WTC11 (cell line): ENCODE results near the gene ETS2. TPM values are rescaled to one million over a fixed set of nuclear protein-coding genes. Genes with fewer than 3 reads are reported as not detected.

ENCODE experiments used
- ATAC-seq: fragments of 200-7000 bp; cut with Tn5 transposase; 2 replicates; pipeline ENCODE4 v1.10.0; 2021; ENCODE audit warnings: mild to moderate bottlenecking, moderate library complexity
- CTCF ChIA-PET: fragments of 300-600 bp; sonication (Branson Sonifier 250); formaldehyde crosslinking; loops from one replicate; lab custom pipeline; 2021; ENCODE audit warnings: antibody characterized with exemption; lab: Charles Lee
- POLR2A ChIA-PET: fragments of 350-600 bp; sonication (Branson Sonifier 250); formaldehyde crosslinking; loops from one replicate; lab custom pipeline; 2021; ENCODE audit warnings: antibody characterized with exemption; lab: Charles Lee
- DNase-seq: peaks from one replicate; pipeline ENCODE4 v3.0.0; 2021; ENCODE audit warnings: low spot score
- H3K27ac Mint-ChIP-seq: 2 replicates; pipeline ENCODE4 v1.8.0; 2021; ENCODE audit warnings: mixed read lengths
- H3K27me3 Mint-ChIP-seq: 2 replicates; pipeline ENCODE4 v1.8.0; 2021; ENCODE audit warnings: low read depth, mild to moderate bottlenecking, moderate library complexity, mixed read lengths
- H3K36me3 Mint-ChIP-seq: 2 replicates; pipeline ENCODE4 v1.8.0; 2021; ENCODE audit warnings: mixed read lengths
- H3K4me1 Mint-ChIP-seq: 2 replicates; pipeline ENCODE4 v1.8.0; 2022; ENCODE audit warnings: mixed read lengths
- H3K4me3 Mint-ChIP-seq: 2 replicates; pipeline ENCODE4 v1.8.0; 2021; ENCODE audit warnings: mild to moderate bottlenecking, moderate library complexity, mixed read lengths
- H3K9me3 Mint-ChIP-seq: 2 replicates; pipeline ENCODE4 v1.8.0; 2021; ENCODE audit warnings: mixed read lengths
- AFF4 ChIP-seq: sonication (generic); formaldehyde crosslinking; IDR thresholded peaks from 2 replicates; pipeline ENCODE4 v1.8.1; 2023; ENCODE audit warnings: mild to moderate bottlenecking, missing genetic modification reagents, borderline replicate concordance
- FOXJ3 ChIP-seq: sonication (generic); formaldehyde crosslinking; IDR thresholded peaks from 2 replicates; pipeline ENCODE4 v1.9.0; 2021; ENCODE audit warnings: missing genetic modification reagents, mild to moderate bottlenecking, borderline replicate concordance
- FOXP1 ChIP-seq: sonication (generic); formaldehyde crosslinking; IDR thresholded peaks from 2 replicates; pipeline ENCODE4 v1.8.0; 2022; ENCODE audit warnings: missing genetic modification reagents, mild to moderate bottlenecking, moderate library complexity, borderline replicate concordance
- GABPB1 ChIP-seq: sonication (generic); formaldehyde crosslinking; IDR thresholded peaks from 2 replicates; pipeline ENCODE4 v1.8.1; 2023; ENCODE audit warnings: mild to moderate bottlenecking, missing genetic modification reagents
- JUN ChIP-seq: sonication (generic); formaldehyde crosslinking; IDR thresholded peaks from 2 replicates; pipeline ENCODE4 v1.8.0; 2023; ENCODE audit warnings: mild to moderate bottlenecking, missing genetic modification reagents
- NR2C2 ChIP-seq: sonication (generic); formaldehyde crosslinking; IDR thresholded peaks from 2 replicates; pipeline ENCODE4 v1.8.0; 2022; ENCODE audit warnings: mild to moderate bottlenecking, missing genetic modification reagents
- OVOL2 ChIP-seq: fragments of 250-450 bp; sonication (Bioruptor Pico); IDR thresholded peaks from 2 replicates; pipeline ENCODE4 v1.9.0; 2021; ENCODE audit warnings: mild to moderate bottlenecking, borderline replicate concordance
- SMAD3 ChIP-seq: sonication (generic); formaldehyde crosslinking; IDR thresholded peaks from 2 replicates; pipeline ENCODE4 v1.8.0; 2022; ENCODE audit warnings: missing genetic modification reagents, mild to moderate bottlenecking, borderline replicate concordance
- SMAD4 ChIP-seq: sonication (generic); formaldehyde crosslinking; IDR thresholded peaks from 2 replicates; pipeline ENCODE4 v1.8.0; 2022; ENCODE audit warnings: mild to moderate bottlenecking, missing genetic modification reagents
- TEAD1 ChIP-seq: sonication (generic); formaldehyde crosslinking; IDR thresholded peaks from 2 replicates; pipeline ENCODE4 v1.8.0; 2022; ENCODE audit warnings: mild to moderate bottlenecking, missing genetic modification reagents
- ZBTB21 ChIP-seq: sonication (generic); formaldehyde crosslinking; IDR thresholded peaks from 2 replicates; pipeline ENCODE4 v1.8.1; 2023; ENCODE audit warnings: mild to moderate bottlenecking, missing genetic modification reagents, borderline replicate concordance
- ZBTB43 ChIP-seq: sonication (generic); formaldehyde crosslinking; IDR thresholded peaks from 2 replicates; pipeline ENCODE4 v1.8.1; 2023; ENCODE audit warnings: mild to moderate bottlenecking, missing genetic modification reagents
- ZMAT4 ChIP-seq: fragments of 250-450 bp; sonication (Bioruptor Pico); IDR thresholded peaks from 2 replicates; pipeline ENCODE4 v1.9.0; 2021; ENCODE audit warnings: mild to moderate bottlenecking
- ZNF423 ChIP-seq: fragments of 250-450 bp; sonication (Bioruptor Pico); IDR thresholded peaks from 2 replicates; pipeline ENCODE4 v2.1.2; 2022; ENCODE audit warnings: mild to moderate bottlenecking, moderate library complexity
- ZNF425 ChIP-seq: fragments of 250-450 bp; sonication (Bioruptor Pico); conservative IDR thresholded peaks from 2 replicates; pipeline ENCODE4 v1.9.0; 2021; ENCODE audit warnings: mild to moderate bottlenecking
- total RNA-seq: library from RNA; stranded (reverse); gene quantifications from 3 replicates; pipeline ENCODE4 v1.2.3, GENCODE V29; 2021
- TF ChIP-seq, protein P1 (sequence below): sonication (generic); formaldehyde crosslinking; IDR thresholded peaks from 2 replicates; pipeline ENCODE4 v1.8.0; 2023; ENCODE audit warnings: mild to moderate bottlenecking, missing genetic modification reagents
- TF ChIP-seq, protein P2 (sequence below): sonication (generic); formaldehyde crosslinking; conservative IDR thresholded peaks from 2 replicates; pipeline ENCODE4 v1.8.1; 2022; ENCODE audit warnings: mild to moderate bottlenecking, missing genetic modification reagents
- TF ChIP-seq, protein P3 (sequence below): fragments of 250-450 bp; sonication (Bioruptor Pico); IDR thresholded peaks from 2 replicates; pipeline ENCODE4 v1.9.0; 2021; ENCODE audit warnings: mild to moderate bottlenecking, borderline replicate concordance
- TF ChIP-seq, protein P4 (sequence below): sonication (generic); formaldehyde crosslinking; IDR thresholded peaks from 2 replicates; pipeline ENCODE4 v1.8.1; 2022; ENCODE audit warnings: mild to moderate bottlenecking, moderate library complexity, missing genetic modification reagents

The ETS2 gene
- total RNA-seq, 1 experiment from 2014 or later: 56.4 TPM

DNA sequence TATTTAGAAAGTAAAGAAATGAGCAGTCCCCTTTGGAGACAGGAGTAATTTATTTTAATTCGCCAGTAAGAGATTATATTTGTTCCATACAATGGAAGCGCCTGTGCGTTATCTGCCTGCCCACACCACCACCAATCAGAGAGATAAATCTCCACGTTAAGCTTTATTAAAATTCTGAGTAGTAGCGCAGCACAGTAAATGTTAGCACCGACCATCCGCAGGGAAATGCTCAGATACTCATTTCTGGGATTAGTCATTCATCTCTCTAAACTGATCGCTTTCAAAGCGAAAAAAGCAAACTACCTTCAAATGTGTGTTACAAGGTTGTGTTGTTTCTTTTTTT lies 1.2 kb downstream of the ETS2 start:
- Mint-ChIP-seq H3K4me3 (peak overlapping the region; percentile 94), H3K4me1 (peaks cover 54% of the 10 kb centered on the region), H3K27ac (peak overlapping the region; percentile 36; the same call in 1 of the 2 replicates), H3K9me3 (no peaks in the 10 kb centered on the region), H3K27me3 (peaks cover 6% of the 10 kb centered on the region), H3K36me3 (peaks cover 17% of the 10 kb centered on the region)
- ChIA-PET CTCF (interaction anchor here (0.8 to 1.3 kb wide), 4 partner anchors 95 to 330 kb away, joined by 3 to 6 read pairs (median 4); no protein-coding TSS in a partner anchor), POLR2A (interaction anchor here (1.0 kb wide), 1 partner anchor 334 kb away, joined by 3 read pairs; no protein-coding TSS in a partner anchor)
- ATAC-seq (no peak), DNase-seq (no peak)
- TF ChIP-seq SMAD3 (CRISPR knock-in tag) (no peak), ZNF425 (no peak), NR2C2 (CRISPR knock-in tag) (no peak), TEAD1 (CRISPR knock-in tag) (no peak), ZMAT4 (CRISPR knock-in tag) (no peak), FOXP1 (no peak), JUN (CRISPR knock-in tag) (no peak), FOXJ3 (CRISPR knock-in tag) (no peak), ZNF423 (CRISPR knock-in tag) (no peak)
- TF ChIP-seq, protein P1, sequence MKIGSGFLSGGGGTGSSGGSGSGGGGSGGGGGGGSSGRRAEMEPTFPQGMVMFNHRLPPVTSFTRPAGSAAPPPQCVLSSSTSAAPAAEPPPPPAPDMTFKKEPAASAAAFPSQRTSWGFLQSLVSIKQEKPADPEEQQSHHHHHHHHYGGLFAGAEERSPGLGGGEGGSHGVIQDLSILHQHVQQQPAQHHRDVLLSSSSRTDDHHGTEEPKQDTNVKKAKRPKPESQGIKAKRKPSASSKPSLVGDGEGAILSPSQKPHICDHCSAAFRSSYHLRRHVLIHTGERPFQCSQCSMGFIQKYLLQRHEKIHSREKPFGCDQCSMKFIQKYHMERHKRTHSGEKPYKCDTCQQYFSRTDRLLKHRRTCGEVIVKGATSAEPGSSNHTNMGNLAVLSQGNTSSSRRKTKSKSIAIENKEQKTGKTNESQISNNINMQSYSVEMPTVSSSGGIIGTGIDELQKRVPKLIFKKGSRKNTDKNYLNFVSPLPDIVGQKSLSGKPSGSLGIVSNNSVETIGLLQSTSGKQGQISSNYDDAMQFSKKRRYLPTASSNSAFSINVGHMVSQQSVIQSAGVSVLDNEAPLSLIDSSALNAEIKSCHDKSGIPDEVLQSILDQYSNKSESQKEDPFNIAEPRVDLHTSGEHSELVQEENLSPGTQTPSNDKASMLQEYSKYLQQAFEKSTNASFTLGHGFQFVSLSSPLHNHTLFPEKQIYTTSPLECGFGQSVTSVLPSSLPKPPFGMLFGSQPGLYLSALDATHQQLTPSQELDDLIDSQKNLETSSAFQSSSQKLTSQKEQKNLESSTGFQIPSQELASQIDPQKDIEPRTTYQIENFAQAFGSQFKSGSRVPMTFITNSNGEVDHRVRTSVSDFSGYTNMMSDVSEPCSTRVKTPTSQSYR (CRISPR knock-in tag): no peak
- TF ChIP-seq, protein P2, sequence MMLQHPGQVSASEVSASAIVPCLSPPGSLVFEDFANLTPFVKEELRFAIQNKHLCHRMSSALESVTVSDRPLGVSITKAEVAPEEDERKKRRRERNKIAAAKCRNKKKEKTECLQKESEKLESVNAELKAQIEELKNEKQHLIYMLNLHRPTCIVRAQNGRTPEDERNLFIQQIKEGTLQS: no peak
- TF ChIP-seq, protein P3, sequence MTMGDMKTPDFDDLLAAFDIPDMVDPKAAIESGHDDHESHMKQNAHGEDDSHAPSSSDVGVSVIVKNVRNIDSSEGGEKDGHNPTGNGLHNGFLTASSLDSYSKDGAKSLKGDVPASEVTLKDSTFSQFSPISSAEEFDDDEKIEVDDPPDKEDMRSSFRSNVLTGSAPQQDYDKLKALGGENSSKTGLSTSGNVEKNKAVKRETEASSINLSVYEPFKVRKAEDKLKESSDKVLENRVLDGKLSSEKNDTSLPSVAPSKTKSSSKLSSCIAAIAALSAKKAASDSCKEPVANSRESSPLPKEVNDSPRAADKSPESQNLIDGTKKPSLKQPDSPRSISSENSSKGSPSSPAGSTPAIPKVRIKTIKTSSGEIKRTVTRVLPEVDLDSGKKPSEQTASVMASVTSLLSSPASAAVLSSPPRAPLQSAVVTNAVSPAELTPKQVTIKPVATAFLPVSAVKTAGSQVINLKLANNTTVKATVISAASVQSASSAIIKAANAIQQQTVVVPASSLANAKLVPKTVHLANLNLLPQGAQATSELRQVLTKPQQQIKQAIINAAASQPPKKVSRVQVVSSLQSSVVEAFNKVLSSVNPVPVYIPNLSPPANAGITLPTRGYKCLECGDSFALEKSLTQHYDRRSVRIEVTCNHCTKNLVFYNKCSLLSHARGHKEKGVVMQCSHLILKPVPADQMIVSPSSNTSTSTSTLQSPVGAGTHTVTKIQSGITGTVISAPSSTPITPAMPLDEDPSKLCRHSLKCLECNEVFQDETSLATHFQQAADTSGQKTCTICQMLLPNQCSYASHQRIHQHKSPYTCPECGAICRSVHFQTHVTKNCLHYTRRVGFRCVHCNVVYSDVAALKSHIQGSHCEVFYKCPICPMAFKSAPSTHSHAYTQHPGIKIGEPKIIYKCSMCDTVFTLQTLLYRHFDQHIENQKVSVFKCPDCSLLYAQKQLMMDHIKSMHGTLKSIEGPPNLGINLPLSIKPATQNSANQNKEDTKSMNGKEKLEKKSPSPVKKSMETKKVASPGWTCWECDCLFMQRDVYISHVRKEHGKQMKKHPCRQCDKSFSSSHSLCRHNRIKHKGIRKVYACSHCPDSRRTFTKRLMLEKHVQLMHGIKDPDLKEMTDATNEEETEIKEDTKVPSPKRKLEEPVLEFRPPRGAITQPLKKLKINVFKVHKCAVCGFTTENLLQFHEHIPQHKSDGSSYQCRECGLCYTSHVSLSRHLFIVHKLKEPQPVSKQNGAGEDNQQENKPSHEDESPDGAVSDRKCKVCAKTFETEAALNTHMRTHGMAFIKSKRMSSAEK (CRISPR knock-in tag): no peak
- TF ChIP-seq, protein P4, sequence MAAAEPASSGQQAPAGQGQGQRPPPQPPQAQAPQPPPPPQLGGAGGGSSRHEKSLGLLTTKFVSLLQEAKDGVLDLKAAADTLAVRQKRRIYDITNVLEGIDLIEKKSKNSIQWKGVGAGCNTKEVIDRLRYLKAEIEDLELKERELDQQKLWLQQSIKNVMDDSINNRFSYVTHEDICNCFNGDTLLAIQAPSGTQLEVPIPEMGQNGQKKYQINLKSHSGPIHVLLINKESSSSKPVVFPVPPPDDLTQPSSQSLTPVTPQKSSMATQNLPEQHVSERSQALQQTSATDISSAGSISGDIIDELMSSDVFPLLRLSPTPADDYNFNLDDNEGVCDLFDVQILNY (CRISPR knock-in tag): no peak

- Mint-ChIP-seq H3K4me1 (peaks cover 59% of the 10 kb centered on the region), H3K27ac (peak overlapping the region; percentile 54), H3K27me3 (peaks cover 6% of the 10 kb centered on the region), H3K9me3 (no peaks in the 10 kb centered on the region), H3K36me3 (peaks cover 19% of the 10 kb centered on the region), H3K4me3 (peak overlapping the region; percentile 94)
- DNase-seq: no peak
- ChIA-PET POLR2A (interaction anchor here (0.5 to 1.0 kb wide), 2 partner anchors 135 to 335 kb away, joined by 3 read pairs; no protein-coding TSS in a partner anchor), CTCF (interaction anchor here (0.7 to 1.3 kb wide), 9 partner anchors 31 to 340 kb away, joined by 3 to 7 read pairs (median 3); no protein-coding TSS in a partner anchor)
- no peak for ATAC-seq
- no peak for TF ChIP-seq SMAD4 (CRISPR knock-in tag)
- no peak for TF ChIP-seq OVOL2
- no peak for TF ChIP-seq GABPB1 (CRISPR knock-in tag)
- no peak for TF ChIP-seq ZBTB21 (CRISPR knock-in tag)
- TF ChIP-seq ZBTB43 (CRISPR knock-in tag): no peak
- no peak for TF ChIP-seq AFF4
Measured at GRCh38 chr21:38807441-38807871, 1.7 kb downstream of the ETS2 start.
